Osteocyte (in vitro differentiated cells): ENCODE measurements around the gene PXN. TPM values are rescaled to one million over a fixed set of nuclear protein-coding genes. Genes with fewer than 3 reads are reported as not detected.

Source experiments
- DNase-seq: peaks from one replicate; pipeline ENCODE4 v3.0.0; 2021; ENCODE audit warnings: mixed read lengths; ENCODE audit not compliant: unreplicated experiment; ENCODE audit errors: extremely low spot score
- H3K27ac Mint-ChIP-seq: one replicate; pipeline ENCODE4 v1.8.0; 2021; ENCODE audit warnings: mild to moderate bottlenecking, mixed read lengths; ENCODE audit not compliant: unreplicated experiment
- H3K27me3 Mint-ChIP-seq: one replicate; pipeline ENCODE4 v1.8.0; 2021; ENCODE audit warnings: mixed read lengths; ENCODE audit not compliant: unreplicated experiment
- H3K36me3 Mint-ChIP-seq: one replicate; pipeline ENCODE4 v1.8.0; 2021; ENCODE audit warnings: mixed read lengths; ENCODE audit not compliant: unreplicated experiment
- H3K4me1 Mint-ChIP-seq: one replicate; pipeline ENCODE4 v1.8.0; 2021; ENCODE audit warnings: mixed read lengths; ENCODE audit not compliant: unreplicated experiment
- H3K4me3 Mint-ChIP-seq: one replicate; pipeline ENCODE4 v1.8.0; 2021; ENCODE audit warnings: mild to moderate bottlenecking, moderate library complexity, mixed read lengths; ENCODE audit not compliant: unreplicated experiment
- H3K9me3 Mint-ChIP-seq: one replicate; pipeline ENCODE4 v1.8.0; 2021; ENCODE audit warnings: mixed read lengths; ENCODE audit not compliant: unreplicated experiment
- total RNA-seq: library from RNA; stranded (reverse); gene quantifications from 2 replicates; pipeline ENCODE4 v1.2.1, GENCODE V29; 2021
- TF ChIP-seq, protein P1 (sequence below): fragments of 200-600 bp; sonication (generic); IDR thresholded peaks from 2 replicates; pipeline ENCODE4 v1.5.0; 2021; ENCODE audit warnings: antibody characterized with exemption, mild to moderate bottlenecking, moderate library complexity

The PXN gene
- total RNA-seq, 1 donor from 2014 or later: 79.9 TPM

DNA sequence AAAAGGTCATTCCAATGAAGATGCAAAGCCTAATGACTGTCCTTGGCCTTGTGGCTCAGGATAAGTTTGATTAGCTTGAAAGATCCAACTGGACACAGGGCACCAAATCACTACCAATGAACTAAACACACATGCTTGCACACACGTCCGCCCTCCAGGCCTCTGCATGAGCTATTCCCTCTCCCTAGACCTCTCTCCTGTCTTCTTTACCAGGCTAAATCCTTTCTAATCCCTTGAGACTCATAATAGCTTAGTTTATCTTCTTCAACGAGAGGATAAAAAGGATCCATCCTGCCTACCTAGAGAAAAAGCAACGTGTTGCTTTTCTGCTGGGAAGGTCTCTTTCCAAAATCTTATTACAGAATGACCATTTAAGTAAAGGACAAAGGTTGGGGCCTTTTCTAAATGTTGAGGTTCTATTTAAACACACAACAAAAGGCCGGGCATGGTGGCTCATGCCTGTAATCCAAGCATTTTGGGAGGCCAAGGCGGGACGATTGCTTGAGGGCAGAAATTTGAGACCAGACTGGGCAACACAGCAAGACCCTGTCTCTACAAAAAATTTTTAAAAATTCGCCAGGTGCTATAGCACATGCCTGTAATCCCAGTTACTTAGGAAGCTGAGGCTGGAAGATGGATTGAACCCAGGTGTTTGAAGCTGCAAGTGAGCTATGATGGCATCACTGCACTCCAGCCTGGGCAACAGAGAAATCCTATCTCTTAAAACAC, 22.4 kb downstream of the PXN start:
- peaks cover 70% of the 10 kb centered on the region for H3K4me1 Mint-ChIP-seq
- H3K4me3 Mint-ChIP-seq: no peak overlapping the region
- TF ChIP-seq, protein P1, sequence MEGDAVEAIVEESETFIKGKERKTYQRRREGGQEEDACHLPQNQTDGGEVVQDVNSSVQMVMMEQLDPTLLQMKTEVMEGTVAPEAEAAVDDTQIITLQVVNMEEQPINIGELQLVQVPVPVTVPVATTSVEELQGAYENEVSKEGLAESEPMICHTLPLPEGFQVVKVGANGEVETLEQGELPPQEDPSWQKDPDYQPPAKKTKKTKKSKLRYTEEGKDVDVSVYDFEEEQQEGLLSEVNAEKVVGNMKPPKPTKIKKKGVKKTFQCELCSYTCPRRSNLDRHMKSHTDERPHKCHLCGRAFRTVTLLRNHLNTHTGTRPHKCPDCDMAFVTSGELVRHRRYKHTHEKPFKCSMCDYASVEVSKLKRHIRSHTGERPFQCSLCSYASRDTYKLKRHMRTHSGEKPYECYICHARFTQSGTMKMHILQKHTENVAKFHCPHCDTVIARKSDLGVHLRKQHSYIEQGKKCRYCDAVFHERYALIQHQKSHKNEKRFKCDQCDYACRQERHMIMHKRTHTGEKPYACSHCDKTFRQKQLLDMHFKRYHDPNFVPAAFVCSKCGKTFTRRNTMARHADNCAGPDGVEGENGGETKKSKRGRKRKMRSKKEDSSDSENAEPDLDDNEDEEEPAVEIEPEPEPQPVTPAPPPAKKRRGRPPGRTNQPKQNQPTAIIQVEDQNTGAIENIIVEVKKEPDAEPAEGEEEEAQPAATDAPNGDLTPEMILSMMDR: no peak
- peak overlapping the region; percentile 32 for H3K27ac Mint-ChIP-seq
- H3K9me3 Mint-ChIP-seq: no peaks in the 10 kb centered on the region
- H3K27me3 Mint-ChIP-seq: no peaks in the 10 kb centered on the region
- no peaks in the 10 kb centered on the region for H3K36me3 Mint-ChIP-seq
- DNase-seq: no peak

DNA sequence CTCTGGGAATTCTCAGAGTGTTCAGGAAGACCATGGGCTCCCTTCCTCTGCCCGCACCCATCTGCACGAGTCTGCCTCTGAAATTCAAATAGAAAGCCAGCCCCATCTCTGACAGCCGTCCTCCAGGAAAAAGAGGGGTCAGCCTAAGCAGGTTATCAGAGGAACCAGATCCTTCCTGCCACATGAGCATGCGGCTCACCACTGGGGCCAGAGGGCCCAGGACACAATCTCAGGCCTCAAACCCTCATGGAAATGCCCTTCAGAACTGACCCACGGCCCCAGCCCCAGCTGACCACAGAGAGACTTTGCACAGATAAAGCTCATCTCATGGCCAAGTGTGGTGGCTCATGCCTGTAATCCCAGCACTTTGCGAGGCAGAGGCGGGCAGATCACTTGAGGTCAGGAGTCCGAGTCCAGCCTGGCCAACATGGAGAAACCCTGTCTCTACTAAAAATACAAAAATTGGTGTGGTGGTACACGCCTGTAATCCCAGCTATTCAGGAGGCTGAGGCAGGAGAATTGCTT, 23.2 kb downstream of the PXN start:
- Mint-ChIP-seq H3K27me3 (no peaks in the 10 kb centered on the region), H3K27ac (no peak overlapping the region), H3K9me3 (no peaks in the 10 kb centered on the region), H3K4me1 (peaks cover 70% of the 10 kb centered on the region), H3K36me3 (no peaks in the 10 kb centered on the region), H3K4me3 (no peak overlapping the region)
- no peak for DNase-seq
- TF ChIP-seq, protein P1: no peak

DNA sequence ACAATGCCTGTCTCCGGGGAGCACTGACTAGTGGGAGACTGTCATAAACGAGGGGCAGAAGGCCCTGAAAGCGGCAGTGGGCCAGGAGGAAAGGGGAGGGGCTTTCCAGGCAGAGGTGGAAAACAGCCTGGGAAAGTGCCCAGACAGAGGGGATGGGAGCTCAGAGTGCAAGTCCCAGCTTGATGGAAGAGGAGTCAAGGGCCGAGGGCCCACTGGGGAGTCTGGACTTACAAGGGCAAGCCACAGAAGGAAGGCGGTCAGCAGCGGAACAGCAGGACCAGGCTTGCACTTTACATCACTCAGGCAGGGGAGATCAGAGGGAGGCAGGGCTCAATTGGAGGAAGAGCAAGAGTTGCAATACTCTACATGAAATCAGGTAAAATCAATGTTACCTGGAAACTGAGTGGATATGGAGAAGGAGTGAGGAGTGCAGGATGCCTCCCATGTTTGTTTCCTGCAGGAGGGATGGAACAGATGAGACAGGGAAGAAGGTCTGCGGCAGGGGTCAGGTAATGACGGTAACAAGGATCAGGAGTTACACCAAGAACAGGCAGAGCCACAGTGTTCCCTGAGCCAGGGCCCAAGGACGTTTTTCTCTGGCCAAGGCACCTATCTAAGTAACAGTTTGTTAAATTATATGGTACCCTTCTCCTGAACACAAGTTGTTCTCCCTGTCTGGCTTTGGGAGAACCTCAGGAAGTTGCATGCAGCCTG, 23.8 kb downstream of the PXN start:
- Mint-ChIP-seq H3K36me3 (no peaks in the 10 kb centered on the region), H3K27ac (no peak overlapping the region), H3K4me3 (no peak overlapping the region), H3K9me3 (no peaks in the 10 kb centered on the region), H3K4me1 (peaks cover 69% of the 10 kb centered on the region), H3K27me3 (no peaks in the 10 kb centered on the region)
- DNase-seq: no peak
- TF ChIP-seq, protein P1: no peak

DNA sequence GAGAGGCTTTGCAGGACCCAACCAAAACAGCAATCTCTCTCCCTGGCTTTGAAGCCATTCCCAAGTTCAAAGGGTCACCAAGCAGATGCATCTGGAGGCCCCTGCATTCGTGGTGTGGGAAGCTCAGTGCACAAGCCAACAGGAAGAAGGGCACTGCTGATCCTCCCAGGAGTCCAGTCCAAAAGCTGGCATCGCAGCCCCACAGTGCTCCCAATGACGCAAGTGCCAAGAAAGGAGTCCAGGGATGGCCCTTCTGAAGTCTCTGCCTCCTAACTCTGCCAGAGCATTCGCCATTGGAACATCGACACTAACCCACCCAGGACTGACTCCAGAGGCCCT, 25.1 kb downstream of the PXN start:
- H3K27me3 Mint-ChIP-seq: no peaks in the 10 kb centered on the region
- H3K4me1 Mint-ChIP-seq: peaks cover 72% of the 10 kb centered on the region
- TF ChIP-seq, protein P1: no peak
- no peaks in the 10 kb centered on the region for H3K9me3 Mint-ChIP-seq
- no peak for DNase-seq
- no peak overlapping the region for H3K27ac Mint-ChIP-seq
- no peaks in the 10 kb centered on the region for H3K36me3 Mint-ChIP-seq
- H3K4me3 Mint-ChIP-seq: no peak overlapping the region

DNA sequence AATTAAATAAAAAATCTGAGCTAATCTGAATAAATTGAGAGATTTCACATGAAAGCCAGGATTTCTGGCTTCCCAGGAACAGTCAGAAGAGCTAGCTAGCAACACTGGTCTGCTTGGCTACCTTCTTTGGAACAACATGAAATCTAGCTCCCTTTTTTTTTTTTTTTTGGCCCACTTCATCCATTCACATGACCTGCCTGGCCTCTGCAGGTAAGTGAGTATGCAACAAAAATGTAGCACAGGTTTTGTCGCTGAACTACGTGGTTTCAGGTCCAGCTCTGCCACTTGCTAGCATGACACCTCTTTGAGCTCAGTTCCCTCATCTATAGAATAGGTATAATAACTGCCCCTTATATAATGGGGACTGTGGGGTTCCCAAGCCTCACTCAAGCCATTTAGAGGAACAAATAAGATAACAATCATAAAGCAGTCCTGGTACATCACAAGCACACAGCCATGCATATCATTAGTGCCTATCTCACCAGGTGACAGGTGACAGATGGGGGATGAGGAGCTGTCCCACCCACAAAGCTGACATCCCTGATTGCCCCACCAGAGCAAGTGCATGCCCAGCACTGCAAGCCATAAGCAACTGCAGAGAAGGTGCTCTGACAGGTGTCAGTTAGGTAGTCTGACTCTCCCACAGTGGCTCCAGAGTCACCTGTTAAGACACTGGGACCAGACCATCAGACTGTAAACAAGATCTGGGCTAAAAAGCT, 25.6 kb downstream of the PXN start:
- TF ChIP-seq, protein P1: no peak
- Mint-ChIP-seq H3K9me3 (no peaks in the 10 kb centered on the region), H3K27me3 (no peaks in the 10 kb centered on the region), H3K4me3 (no peak overlapping the region), H3K36me3 (no peaks in the 10 kb centered on the region), H3K4me1 (peaks cover 72% of the 10 kb centered on the region), H3K27ac (peak overlapping the region; percentile 34)
- DNase-seq: no peak
